PC-3 (cell line): Measurements from ENCODE around the gene BMF. TPM values are rescaled to one million over a fixed set of nuclear protein-coding genes. Genes with fewer than 3 reads are reported as not detected.

Experiments
- ATAC-seq: fragments of 200-7000 bp; cut with Tn5 transposase; 2 replicates; pipeline ENCODE4 v1.9.1; 2020; ENCODE audit warnings: mild to moderate bottlenecking, moderate library complexity
- BruUV-seq: library from RNA; stranded (reverse); fragments of 400-500 nt; replicated peaks from 2 replicates; lab custom pipeline; 2021; lab: Mats Ljungman, UMichigan
- CTCF ChIA-PET: fragments of 300-600 bp; sonication (Branson Sonifier 250); formaldehyde crosslinking; loops from one replicate; lab custom pipeline; 2022; ENCODE audit warnings: antibody characterized with exemption; lab: Charles Lee
- POLR2A ChIA-PET: fragments of 300-600 bp; sonication (Branson Sonifier 250); formaldehyde crosslinking; loops from one replicate; lab custom pipeline; 2022; ENCODE audit warnings: antibody characterized with exemption; ENCODE audit not compliant: unreplicated experiment; lab: Charles Lee
- DNase-seq: peaks from one replicate; pipeline ENCODE4 v3.0.0-alpha.2; 2015
- H2AFZ ChIP-seq: fragments of 300-600 bp; sonication (generic); 2 replicates; pipeline ENCODE4 v1.6.0; 2016; ENCODE audit warnings: antibody characterized with exemption, low read length
- H3F3A ChIP-seq: fragments of 300-600 bp; sonication (generic); one replicate; pipeline ENCODE4 v1.6.0; 2017; ENCODE audit warnings: antibody characterized with exemption, low read length, control low read depth, mild to moderate bottlenecking; ENCODE audit not compliant: unreplicated experiment
- H3K27ac ChIP-seq: fragments of 300-600 bp; sonication (generic); 2 replicates; pipeline ENCODE4 v1.5.1; 2016; ENCODE audit warnings: mild to moderate bottlenecking, low read length
- H3K27me3 ChIP-seq: fragments of 300-600 bp; sonication (generic); 2 replicates; pipeline ENCODE4 v1.6.1; 2016; ENCODE audit warnings: low read length, mixed read lengths
- H3K36me3 ChIP-seq: fragments of 300-600 bp; sonication (generic); 2 replicates; pipeline ENCODE4 v1.6.1; 2016; ENCODE audit warnings: low read depth, mixed run types, low read length, mixed read lengths
- H3K4me1 ChIP-seq: fragments of 300-600 bp; sonication (generic); 2 replicates; pipeline ENCODE4 v1.5.1; 2016; ENCODE audit warnings: low read length; ENCODE audit not compliant: insufficient read depth
- H3K4me2 ChIP-seq: fragments of 300-600 bp; sonication (generic); 2 replicates; pipeline ENCODE4 v1.6.0; 2016; ENCODE audit warnings: low read length
- H3K4me3 ChIP-seq: fragments of 300-600 bp; sonication (generic); 2 replicates; pipeline ENCODE4 v1.5.1; 2016; ENCODE audit warnings: mild to moderate bottlenecking, low read length, mixed read lengths
- H3K79me2 ChIP-seq: fragments of 300-600 bp; sonication (generic); 2 replicates; pipeline ENCODE4 v1.6.1; 2017; ENCODE audit warnings: low read length, mixed read lengths
- H3K9ac ChIP-seq: fragments of 300-600 bp; sonication (generic); 2 replicates; pipeline ENCODE4 v1.6.0; 2016; ENCODE audit warnings: mild to moderate bottlenecking, low read length
- H3K9me2 ChIP-seq: fragments of 300-600 bp; sonication (generic); replicated peaks from 2 replicates; pipeline ENCODE4 v1.6.1; 2016; ENCODE audit warnings: mixed run types, low read length, mixed read lengths
- H3K9me3 ChIP-seq: fragments of 300-600 bp; sonication (generic); 2 replicates; pipeline ENCODE4 v1.6.1; 2016; ENCODE audit warnings: low read length, mixed read lengths
- H4K20me1 ChIP-seq: fragments of 300-600 bp; sonication (generic); 2 replicates; pipeline ENCODE4 v1.6.1; 2016; ENCODE audit warnings: low read length, mixed read lengths
- EZH2 ChIP-seq: fragments of 300-600 bp; sonication (generic); IDR thresholded peaks from one replicate; pipeline ENCODE4 v1.6.1; 2017; ENCODE audit warnings: antibody characterized with exemption, mild to moderate bottlenecking, low read length; ENCODE audit not compliant: unreplicated experiment
- EZH2phosphoT487 ChIP-seq: fragments of 300-600 bp; sonication (generic); IDR thresholded peaks from 2 replicates; pipeline ENCODE4 v1.6.1; 2018; ENCODE audit warnings: mild to moderate bottlenecking, antibody characterized with exemption, low read length, borderline replicate concordance
- intact Hi-C: fragments of 100-400 bp; cut with micrococcal nuclease; formaldehyde crosslinking; loops from 2 replicates; pipeline ENCODE4 v1.9.0; 2023
- total RNA-seq: library from RNA; depleted of rRNA; stranded (reverse); fragments of >200 nt; gene quantifications from 2 replicates; pipeline ENCODE4 v1.2.3, GENCODE V29; 2014
- TF ChIP-seq, protein P1 (sequence below): fragments of 300-600 bp; sonication (generic); conservative IDR thresholded peaks from 2 replicates; pipeline ENCODE4 v1.5.1; 2017; ENCODE audit warnings: antibody characterized with exemption, low read depth, mild to moderate bottlenecking, low read length

The BMF gene
- total RNA-seq, 1 experiment from 2014 or later, result 0.95 TPM

DNA sequence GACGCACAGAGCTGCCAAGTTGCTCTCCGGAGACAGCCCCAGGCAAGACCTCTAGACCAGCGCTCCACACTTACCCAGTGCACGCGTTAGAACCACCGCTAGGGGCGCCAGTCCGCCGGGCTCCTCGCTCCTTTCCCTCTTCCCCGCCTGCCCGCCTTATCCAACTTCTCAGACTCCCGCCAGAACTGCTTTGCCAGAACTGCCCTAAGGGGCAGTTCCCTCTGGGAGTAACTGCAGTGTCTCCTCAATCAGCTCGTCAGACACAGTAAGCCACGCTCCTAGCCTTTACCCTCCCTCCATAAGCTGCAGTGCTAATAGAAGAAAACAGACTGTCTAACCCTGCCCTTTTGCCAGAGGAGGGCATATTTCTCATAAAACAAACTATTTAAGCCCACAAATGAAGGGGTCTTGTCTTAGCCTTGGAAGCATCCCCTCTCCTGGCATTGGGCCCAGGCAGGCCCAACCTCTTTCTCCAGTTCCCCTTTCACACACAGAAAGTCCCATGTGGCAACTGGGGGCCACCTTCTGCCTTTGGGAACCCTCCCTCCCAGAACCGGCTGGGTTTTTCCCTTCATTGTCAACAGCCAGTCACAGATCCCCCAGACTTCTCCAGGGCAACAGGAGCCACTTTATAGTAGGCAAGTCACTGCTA lies 3.7 kb downstream of the BMF start:
- peak; percentile 33 for ATAC-seq
- Histone ChIP-seq H3K9ac (peak overlapping the region; percentile 36), H3K79me2 (no peaks in the 10 kb centered on the region), H3K4me3 (no peak overlapping the region; the same call in 1 of the 2 replicates), H3K27ac (peak overlapping the region; percentile 70), H3K36me3 (no peaks in the 10 kb centered on the region), H3K4me2 (peak overlapping the region; percentile 84), H3K9me3 (no peaks in the 10 kb centered on the region), H3F3A (peaks cover 12% of the 10 kb centered on the region), H3K9me2 (no peaks in the 10 kb centered on the region), H3K27me3 (no peaks in the 10 kb centered on the region), H3K4me1 (peaks cover 87% of the 10 kb centered on the region), H4K20me1 (no peaks in the 10 kb centered on the region), H2AFZ (peak overlapping the region; percentile 59)
- intact Hi-C loops, result loop anchor here (5.0 kb wide), 2 partner anchors 232 to 318 kb away; no protein-coding TSS in a partner anchor
- BruUV-seq, result no TSS peak
- POLR2A ChIA-PET, result interaction anchor here (0.7 kb wide), 1 partner anchor 171 kb away, joined by 7 read pairs; the partner anchor contains the start of gene EIF2AK4
- CTCF ChIA-PET, result interaction anchor here (0.6 to 4.0 kb wide), 4 partner anchors 12 to 170 kb away, joined by 3 to 57 read pairs (median 4); no protein-coding TSS in a partner anchor
- TF ChIP-seq EZH2phosphoT487, result no peak
- TF ChIP-seq, protein P1, sequence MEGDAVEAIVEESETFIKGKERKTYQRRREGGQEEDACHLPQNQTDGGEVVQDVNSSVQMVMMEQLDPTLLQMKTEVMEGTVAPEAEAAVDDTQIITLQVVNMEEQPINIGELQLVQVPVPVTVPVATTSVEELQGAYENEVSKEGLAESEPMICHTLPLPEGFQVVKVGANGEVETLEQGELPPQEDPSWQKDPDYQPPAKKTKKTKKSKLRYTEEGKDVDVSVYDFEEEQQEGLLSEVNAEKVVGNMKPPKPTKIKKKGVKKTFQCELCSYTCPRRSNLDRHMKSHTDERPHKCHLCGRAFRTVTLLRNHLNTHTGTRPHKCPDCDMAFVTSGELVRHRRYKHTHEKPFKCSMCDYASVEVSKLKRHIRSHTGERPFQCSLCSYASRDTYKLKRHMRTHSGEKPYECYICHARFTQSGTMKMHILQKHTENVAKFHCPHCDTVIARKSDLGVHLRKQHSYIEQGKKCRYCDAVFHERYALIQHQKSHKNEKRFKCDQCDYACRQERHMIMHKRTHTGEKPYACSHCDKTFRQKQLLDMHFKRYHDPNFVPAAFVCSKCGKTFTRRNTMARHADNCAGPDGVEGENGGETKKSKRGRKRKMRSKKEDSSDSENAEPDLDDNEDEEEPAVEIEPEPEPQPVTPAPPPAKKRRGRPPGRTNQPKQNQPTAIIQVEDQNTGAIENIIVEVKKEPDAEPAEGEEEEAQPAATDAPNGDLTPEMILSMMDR, result peak; percentile 95
- peak; percentile 94 for DNase-seq

DNA sequence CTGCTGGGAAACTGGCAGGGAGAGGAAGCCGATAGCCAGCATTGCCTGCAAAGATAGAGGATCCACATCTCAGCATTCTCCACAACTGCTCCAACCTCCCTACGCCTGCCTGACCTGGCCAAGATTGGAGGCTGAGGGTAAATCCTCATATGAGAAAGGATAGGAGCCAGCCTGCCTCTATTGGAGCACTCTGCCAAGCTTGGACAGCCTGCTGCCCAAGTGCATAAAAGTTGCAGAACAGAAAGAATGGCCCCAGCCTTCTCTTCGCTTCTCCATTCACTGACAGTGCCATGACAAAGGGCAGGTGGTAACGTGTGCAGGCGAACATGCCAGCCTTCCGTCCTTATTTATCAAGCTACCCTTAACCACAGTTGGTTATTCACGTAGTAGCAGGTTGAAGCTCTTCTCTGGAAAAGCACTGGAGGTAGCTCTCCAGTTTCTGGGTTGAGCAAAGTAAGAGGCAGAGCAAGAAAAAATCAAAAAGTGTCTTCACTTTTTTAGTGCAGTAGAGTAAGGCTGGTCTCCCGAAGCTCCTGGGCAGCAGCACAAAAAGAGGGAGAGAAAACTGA lies 4.3 kb downstream of the BMF start:
- ChIA-PET CTCF (interaction anchor here (0.6 to 4.0 kb wide), 4 partner anchors 11 to 171 kb away, joined by 3 to 57 read pairs (median 4); no protein-coding TSS in a partner anchor), POLR2A (interaction anchor here (0.7 kb wide), 1 partner anchor 171 kb away, joined by 7 read pairs; the partner anchor contains the start of gene EIF2AK4)
- DNase-seq, result no peak
- TF ChIP-seq EZH2phosphoT487 (no peak), EZH2 (no peak)
- TF ChIP-seq, protein P1, result no peak
- Histone ChIP-seq H3K9me2 (no peaks in the 10 kb centered on the region), H3K36me3 (no peaks in the 10 kb centered on the region), H3K9ac (no peak overlapping the region), H4K20me1 (no peaks in the 10 kb centered on the region), H3K4me3 (peak overlapping the region; percentile 14; the same call in 1 of the 2 replicates), H3K79me2 (no peaks in the 10 kb centered on the region), H3K4me1 (peaks cover 90% of the 10 kb centered on the region), H3K9me3 (no peaks in the 10 kb centered on the region), H2AFZ (no peak overlapping the region), H3K4me2 (peak overlapping the region; percentile 84), H3K27me3 (no peaks in the 10 kb centered on the region), H3F3A (peaks cover 12% of the 10 kb centered on the region), H3K27ac (peak overlapping the region; percentile 70; the same call in 1 of the 2 replicates)
- no peak for ATAC-seq
- BruUV-seq, result no TSS peak
- intact Hi-C loops, result no loop called here
